Chondrocyte (in vitro differentiated cells): Measurements from ENCODE around the gene SSR4. TPM values are rescaled to one million over a fixed set of nuclear protein-coding genes. Genes with fewer than 3 reads are reported as not detected.

ENCODE experiments used
- DNase-seq: peaks from one replicate; pipeline ENCODE4 v3.0.0; 2021; ENCODE audit warnings: mixed read lengths, low spot score
- H3K27ac Mint-ChIP-seq: one replicate; pipeline ENCODE4 v1.8.0; 2021; ENCODE audit warnings: mild to moderate bottlenecking, moderate library complexity, mixed read lengths; ENCODE audit not compliant: unreplicated experiment
- H3K27me3 Mint-ChIP-seq: 2 replicates; pipeline ENCODE4 v1.8.0; 2021; ENCODE audit warnings: low read depth, mixed read lengths
- H3K36me3 Mint-ChIP-seq: 2 replicates; pipeline ENCODE4 v1.8.0; 2021; ENCODE audit warnings: low read depth, mixed read lengths
- H3K4me1 Mint-ChIP-seq: 2 replicates; pipeline ENCODE4 v1.8.0; 2021; ENCODE audit warnings: low read depth, mild to moderate bottlenecking, mixed read lengths
- H3K4me3 Mint-ChIP-seq: one replicate; pipeline ENCODE4 v1.8.0; 2021; ENCODE audit warnings: mild to moderate bottlenecking, moderate library complexity, mixed read lengths; ENCODE audit not compliant: unreplicated experiment
- H3K9me3 Mint-ChIP-seq: 2 replicates; pipeline ENCODE4 v1.8.0; 2021; ENCODE audit warnings: low read depth, mixed read lengths
- CTCF ChIP-seq: fragments of 200-600 bp; sonication (generic); IDR thresholded peaks from 2 replicates; pipeline ENCODE4 v1.5.0; 2021; ENCODE audit warnings: antibody characterized with exemption, mild to moderate bottlenecking, moderate library complexity
- total RNA-seq: library from RNA; stranded (reverse); gene quantifications from 3 replicates; pipeline ENCODE4 v1.2.1, GENCODE V29; 2021

The SSR4 gene
- total RNA-seq, 1 donor from 2014 or later, result 245 TPM

GRCh38 chrX:153831429-153832150 is 37.1 kb downstream of the SSR4 start:
- no peak for DNase-seq
- H3K4me1 Mint-ChIP-seq, result peaks cover 7% of the 10 kb centered on the region

GRCh38 chrX:153832728-153833127 is 38.3 kb downstream of the SSR4 start:
- no peak for TF ChIP-seq CTCF
- Mint-ChIP-seq H3K4me3 (no peak overlapping the region), H3K27me3 (no peaks in the 10 kb centered on the region)

More at GRCh38 chrX:153831429-153832150, 37.1 kb downstream of the SSR4 start:
- no peaks in the 10 kb centered on the region for H3K36me3 Mint-ChIP-seq
- no peak overlapping the region for H3K27ac Mint-ChIP-seq
- peaks cover 8% of the 10 kb centered on the region for H3K9me3 Mint-ChIP-seq
- H3K27me3 Mint-ChIP-seq, result no peaks in the 10 kb centered on the region
- H3K4me3 Mint-ChIP-seq, result no peak overlapping the region
- TF ChIP-seq CTCF, result no peak

GRCh38 chrX:153836921-153837320 is 42.5 kb downstream of the SSR4 start:
- Mint-ChIP-seq H3K4me1 (no peaks in the 10 kb centered on the region), H3K27ac (no peak overlapping the region), H3K27me3 (peaks cover 7% of the 10 kb centered on the region), H3K9me3 (peaks cover 6% of the 10 kb centered on the region), H3K4me3 (no peak overlapping the region), H3K36me3 (no peaks in the 10 kb centered on the region)
- DNase-seq, result no peak
- TF ChIP-seq CTCF, result no peak

More at GRCh38 chrX:153832728-153833127, 38.3 kb downstream of the SSR4 start:
- H3K4me1 Mint-ChIP-seq, result peaks cover 4% of the 10 kb centered on the region
- peaks cover 7% of the 10 kb centered on the region for H3K9me3 Mint-ChIP-seq
- DNase-seq, result no peak
- no peak overlapping the region for H3K27ac Mint-ChIP-seq
- no peaks in the 10 kb centered on the region for H3K36me3 Mint-ChIP-seq

GRCh38 chrX:153844509-153845082 is 50.1 kb downstream of the SSR4 start:
- no peak for DNase-seq
- Mint-ChIP-seq H3K27me3 (peaks cover 14% of the 10 kb centered on the region), H3K36me3 (peaks cover 2% of the 10 kb centered on the region), H3K4me1 (no peaks in the 10 kb centered on the region), H3K9me3 (peaks cover 2% of the 10 kb centered on the region), H3K27ac (no peak overlapping the region), H3K4me3 (no peak overlapping the region)
- no peak for TF ChIP-seq CTCF

GRCh38 chrX:153845195-153845594 is 50.7 kb downstream of the SSR4 start:
- no peak for DNase-seq
- no peak for TF ChIP-seq CTCF
- H3K36me3 Mint-ChIP-seq, result peaks cover 2% of the 10 kb centered on the region
- no peak overlapping the region for H3K4me3 Mint-ChIP-seq
- H3K27ac Mint-ChIP-seq, result no peak overlapping the region
- H3K9me3 Mint-ChIP-seq, result peaks cover 2% of the 10 kb centered on the region
- H3K27me3 Mint-ChIP-seq, result peaks cover 14% of the 10 kb centered on the region
- H3K4me1 Mint-ChIP-seq, result no peaks in the 10 kb centered on the region
